ENCODE measurements around the gene CHRNB1. TPM values are rescaled to one million over a fixed set of nuclear protein-coding genes. Genes with fewer than 3 reads are reported as not detected.

CHRNB1 gene, protein sequence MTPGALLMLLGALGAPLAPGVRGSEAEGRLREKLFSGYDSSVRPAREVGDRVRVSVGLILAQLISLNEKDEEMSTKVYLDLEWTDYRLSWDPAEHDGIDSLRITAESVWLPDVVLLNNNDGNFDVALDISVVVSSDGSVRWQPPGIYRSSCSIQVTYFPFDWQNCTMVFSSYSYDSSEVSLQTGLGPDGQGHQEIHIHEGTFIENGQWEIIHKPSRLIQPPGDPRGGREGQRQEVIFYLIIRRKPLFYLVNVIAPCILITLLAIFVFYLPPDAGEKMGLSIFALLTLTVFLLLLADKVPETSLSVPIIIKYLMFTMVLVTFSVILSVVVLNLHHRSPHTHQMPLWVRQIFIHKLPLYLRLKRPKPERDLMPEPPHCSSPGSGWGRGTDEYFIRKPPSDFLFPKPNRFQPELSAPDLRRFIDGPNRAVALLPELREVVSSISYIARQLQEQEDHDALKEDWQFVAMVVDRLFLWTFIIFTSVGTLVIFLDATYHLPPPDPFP
- total RNA-seq = 15.3 TPM

DNA sequence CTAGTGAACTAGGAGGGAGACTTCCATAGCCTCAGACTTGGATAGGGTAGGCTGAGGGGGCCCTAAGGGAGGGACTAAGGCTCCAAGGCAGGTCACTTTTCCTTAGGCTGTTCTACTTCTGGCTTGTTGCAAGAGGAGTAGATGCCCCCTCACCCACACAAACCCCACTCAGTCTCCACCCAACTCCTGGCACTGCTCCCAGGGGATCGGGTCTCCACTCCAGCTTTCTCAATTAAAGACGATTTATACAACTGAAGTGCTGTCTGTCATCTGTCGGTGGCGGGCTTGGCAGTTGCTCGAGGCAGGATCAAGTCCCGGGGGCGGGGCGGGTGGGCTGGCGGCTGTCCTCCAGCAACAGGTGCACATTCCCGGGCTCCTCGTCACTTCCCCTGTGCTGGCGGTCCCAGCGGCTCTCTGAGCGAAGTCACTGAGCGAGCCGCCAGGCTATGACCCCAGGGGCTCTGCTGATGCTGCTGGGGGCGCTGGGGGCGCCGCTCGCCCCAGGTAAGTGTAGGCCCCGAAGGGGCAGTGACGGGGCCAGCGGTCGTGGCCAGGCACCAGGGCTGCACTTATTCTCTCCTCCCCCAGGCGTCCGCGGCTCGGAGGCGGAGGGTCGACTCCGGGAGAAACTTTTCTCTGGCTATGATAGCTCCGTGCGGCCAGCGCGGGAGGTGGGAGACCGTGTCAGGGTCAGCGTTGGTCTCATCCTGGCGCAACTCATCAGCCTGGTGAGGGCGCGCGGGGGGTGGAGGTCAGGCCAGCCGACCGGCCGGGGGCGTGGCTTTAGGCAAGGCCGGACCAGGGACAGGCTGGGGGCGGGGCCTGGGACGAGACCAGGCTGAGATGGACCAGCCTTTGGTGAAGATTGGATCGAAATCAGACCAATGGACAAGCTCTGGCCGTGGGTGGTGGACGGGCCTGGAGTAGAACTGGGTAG is at the start of gene CHRNB1:
CHRNB1 (plus strand) TSS at position 380 of the 937 bp plus-strand sequence; CDS start at position 447, 67 bp downstream.

DNA sequence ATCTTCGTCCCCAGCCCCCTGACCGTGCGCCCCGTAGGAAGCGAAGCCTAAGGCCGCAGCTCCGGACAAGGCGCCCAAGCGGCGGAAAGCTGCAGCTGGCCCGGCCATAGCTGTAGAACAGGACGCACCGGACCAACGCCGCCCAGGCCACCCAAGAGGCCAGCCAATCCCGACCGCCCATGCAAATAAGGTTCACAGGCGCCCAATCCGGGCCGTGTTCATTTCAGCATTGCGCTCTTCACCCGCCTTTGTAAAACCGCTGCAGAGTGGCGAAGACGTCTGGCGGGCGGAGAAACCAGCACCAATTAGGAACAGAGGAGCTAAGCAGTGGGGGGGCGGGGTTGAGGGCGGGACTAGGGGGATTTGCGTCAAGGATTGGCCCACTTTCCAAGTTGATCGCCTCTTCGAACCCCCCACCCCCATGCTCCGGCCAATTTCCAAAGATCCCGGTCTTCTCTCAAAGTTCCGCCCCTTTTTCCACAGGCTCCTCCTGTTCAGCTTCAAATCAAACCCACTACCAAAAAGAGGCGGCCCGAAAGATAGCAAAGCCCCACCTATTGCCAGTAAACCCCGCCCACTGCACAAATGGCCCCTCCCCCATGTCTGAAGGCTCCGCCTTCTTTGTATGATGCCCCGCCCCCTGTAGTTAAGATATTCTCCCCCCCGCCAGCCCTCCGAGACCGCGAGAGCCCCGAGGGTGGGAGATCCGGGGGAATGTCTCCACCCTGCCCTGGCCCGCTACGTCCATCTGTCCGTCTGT is 40.7 kb upstream of the CHRNB1 start, which contains the start of gene TMEM256:
TMEM256 (minus strand) TSS at position 121 of the 760 bp plus-strand sequence; CDS start at position 108, 13 bp downstream.

DNA sequence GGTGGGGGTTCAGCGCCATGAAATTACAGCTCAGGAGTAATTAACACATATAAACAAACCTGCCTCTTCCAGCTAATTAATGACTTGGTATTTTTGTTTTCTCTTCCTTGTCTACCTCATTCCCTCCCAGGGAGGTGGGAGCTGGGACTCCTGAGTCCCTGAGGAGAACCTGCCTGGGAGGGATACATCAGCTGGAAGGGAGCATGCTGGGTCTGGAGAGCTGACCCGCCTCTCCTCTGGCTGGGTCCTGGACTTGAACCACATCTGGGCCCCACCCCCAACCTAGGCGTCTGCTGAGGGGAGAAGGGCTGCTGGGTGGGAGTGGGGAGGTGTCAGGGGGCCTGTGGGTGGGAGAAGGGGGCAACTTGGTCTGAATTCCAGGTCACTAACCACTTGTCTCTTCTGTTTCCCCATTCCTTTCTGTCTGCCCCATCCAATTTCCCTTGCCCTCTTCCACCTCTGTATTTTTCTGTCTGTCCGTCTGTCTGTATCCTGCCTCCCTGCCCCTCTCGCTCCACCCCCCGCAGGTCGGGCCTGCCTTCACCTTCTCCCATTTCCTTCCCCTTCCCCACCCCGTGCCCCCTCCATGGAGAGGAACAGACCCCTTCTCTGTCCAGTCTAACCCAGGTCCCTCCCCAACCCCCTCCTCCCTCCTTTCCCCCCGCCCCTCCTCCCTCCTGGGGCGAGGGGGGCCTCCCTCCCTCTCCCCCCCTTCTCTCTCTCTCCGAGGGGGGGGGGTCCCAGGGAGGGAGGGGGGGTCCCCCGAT is 37.2 kb upstream of the CHRNB1 start, which contains the start of gene NLGN2:
NLGN2 (plus strand) TSS at position 361 of the 767 bp plus-strand sequence. CDS start 411 bp downstream, outside the sequence.

DNA sequence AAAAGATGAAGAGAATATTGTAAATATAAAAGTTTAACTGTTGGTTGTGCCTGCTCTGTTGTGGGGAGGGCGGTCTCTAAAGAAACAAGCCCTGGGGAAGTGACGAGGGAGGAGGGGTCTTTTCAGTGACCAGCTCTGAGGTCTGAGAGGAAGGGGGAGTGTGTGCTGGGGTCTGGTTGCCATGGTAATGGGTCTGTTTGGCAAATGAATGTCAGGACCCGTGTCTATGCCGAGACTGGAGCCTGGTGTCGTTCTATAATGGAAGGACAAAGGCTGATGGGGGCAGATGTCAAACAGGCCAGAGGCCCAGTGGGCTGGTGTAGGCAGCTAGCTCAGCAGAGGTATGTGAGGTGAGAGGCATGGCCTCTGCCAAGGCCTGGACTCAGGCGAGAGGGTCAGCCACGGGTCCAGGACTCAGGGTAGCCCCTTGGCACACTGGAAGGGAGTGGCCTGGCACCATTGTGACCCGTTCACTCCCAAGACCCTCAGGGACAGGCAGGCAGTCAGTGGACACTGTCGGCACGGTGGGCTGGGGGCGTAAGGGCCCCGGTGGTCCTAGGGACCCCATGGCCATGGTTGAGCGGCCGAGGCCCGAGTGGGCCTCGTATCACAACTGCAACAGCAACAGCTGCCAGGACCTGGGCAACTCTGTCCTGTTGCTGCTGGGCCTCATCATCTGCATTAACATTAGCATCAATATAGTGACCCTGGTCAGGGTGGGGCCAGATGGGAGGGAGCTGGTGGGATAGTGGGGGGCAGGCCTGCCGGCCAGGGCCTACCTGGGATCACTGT is 24.8 kb upstream of the CHRNB1 start, which contains the start of gene SPEM1:
SPEM1 (plus strand) TSS at position 506 of the 792 bp plus-strand sequence; CDS start at position 567, 61 bp downstream.

DNA sequence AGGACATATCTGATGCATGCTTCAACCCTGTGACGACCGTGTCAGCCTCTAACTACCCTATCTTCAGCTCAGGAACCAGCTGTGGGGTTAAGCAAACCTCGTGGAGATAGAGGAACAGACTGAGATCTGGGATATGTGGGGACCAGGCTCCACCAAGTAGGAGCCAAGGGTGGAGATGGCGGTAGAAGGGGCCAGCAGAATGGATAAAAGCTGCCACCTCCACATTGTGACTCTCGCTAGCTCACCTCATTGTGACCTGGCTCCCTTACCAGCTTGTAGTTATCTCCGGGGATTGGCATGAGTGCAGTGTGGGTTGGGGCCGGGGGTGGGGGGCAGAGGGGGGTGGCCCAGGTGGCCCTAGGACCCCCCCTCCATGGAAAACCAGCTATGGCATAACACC is 19.5 kb upstream of the CHRNB1 start, which contains the start of gene SPEM2:
SPEM2 (plus strand) TSS at position 301 of the 400 bp plus-strand sequence; CDS start at position 374, 73 bp downstream.

DNA sequence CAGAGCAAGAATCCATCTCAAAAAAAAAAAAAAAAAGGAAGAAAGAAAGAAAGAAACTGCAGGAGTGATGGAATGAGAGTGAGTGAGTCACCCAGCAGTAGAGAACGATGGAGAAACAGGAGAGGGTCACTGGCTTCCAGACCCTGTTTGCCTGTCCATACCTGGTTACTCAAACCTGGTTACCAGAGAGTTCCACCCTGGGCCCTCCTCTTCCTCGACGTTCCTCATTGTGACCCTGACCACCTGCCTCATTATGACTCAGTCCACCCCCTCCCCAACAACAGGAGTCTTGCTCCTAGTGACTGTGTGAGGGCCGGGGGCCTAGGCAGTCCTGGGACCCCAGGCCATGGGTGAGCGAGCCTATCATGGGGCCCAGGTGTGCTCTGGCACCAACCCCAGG is 16.3 kb upstream of the CHRNB1 start, which contains the start of gene SPEM3:
SPEM3 (plus strand) TSS at position 301 of the 400 bp plus-strand sequence; CDS start at position 347, 46 bp downstream.

DNA sequence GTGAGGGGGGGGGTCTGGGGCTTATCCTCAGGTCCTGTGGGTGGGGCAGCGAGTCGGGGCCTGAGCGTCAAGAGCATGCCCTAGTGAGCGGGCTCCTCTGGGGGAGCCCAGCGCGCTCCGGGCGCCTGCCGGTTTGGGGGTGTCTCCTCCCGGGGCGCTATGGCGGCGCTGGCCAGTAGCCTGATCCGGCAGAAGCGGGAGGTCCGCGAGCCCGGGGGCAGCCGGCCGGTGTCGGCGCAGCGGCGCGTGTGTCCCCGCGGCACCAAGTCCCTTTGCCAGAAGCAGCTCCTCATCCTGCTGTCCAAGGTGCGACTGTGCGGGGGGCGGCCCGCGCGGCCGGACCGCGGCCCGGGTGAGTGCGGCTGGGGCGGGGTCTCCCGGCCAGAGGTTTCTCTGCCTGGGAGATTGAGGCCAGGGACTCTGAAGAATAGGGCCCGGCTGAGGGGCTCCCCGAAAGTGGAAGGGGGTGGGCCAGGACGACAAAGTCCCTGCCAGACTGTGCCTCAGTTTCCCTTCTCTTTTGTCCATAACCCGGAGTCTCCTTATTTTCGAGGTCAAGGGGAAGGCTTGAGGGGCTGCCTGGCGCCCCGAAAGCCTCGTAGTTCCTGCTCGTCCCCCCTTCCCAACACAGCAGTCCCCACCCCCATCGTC is 5.3 kb upstream of the CHRNB1 start, which contains the start of gene FGF11:
FGF11 (plus strand) TSS at position 51 of the 651 bp plus-strand sequence; CDS start at position 160, 109 bp downstream.

DNA sequence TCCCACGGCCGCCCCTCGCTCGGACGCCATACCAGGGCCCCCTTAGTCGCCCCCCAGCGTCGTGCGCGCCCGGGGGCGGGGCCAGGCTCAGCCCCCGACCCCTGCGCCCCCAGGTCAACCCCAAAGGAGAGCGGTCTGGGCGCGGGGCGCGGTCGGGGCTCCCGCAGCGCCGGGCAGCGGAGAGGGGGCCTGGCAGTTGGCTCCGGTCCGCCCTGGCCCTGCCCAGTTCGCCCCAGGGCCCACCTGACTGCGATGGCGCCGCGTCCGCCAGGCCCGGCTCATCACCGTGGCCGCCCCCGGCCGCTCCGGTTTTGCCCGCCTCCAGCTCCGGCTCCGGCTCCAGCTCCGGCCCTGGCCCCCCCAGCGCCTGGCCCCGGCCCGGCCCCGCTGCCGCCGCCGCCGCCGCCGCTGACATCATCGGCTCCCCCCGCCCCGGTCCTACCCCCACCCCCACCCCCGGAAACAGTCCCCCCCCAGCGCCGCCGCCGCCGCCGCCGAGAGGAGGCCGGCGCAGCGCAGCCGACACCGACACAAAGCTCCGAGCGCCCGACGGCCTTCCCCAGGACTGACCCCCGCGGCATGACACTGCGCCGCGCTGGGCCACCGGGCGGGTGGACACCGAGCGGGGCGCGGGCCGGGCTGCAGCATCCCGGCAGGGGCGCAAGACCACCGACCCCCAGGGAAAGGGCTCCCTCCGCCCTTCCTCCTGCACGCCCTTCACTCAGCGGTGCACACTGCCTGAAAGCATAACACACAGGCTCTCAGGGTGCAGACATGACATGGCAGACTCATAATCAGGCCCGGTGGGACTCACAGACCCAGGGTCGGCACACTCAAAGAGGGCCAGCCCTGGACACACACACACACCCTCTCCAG is 34.6 kb downstream of the CHRNB1 start, which contains the start of gene ZBTB4:
ZBTB4 (minus strand) TSS at position 419 of the 876 bp plus-strand sequence. CDS start 12,830 bp downstream, outside the sequence.

DNA sequence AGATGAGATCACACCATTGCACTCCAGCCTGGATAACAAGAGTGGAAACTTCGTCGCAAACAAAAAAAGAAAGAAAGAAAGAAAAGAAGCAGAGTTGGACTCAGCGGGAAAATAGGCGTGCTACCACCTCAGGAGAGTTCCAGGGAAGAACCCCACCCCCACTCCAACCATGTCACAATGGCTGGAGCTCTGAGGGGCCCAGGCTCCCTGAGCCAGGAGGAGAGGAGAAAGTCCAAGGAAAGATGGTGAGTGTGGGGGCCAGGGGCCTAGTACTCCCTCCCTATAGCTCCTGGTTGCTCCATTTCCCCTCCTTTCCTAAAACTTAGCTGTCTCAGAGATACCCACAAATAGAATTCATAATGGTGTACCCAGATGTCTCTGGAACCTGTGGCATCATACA is 36.4 kb downstream of the CHRNB1 start, which contains the start of gene SLC35G6:
SLC35G6 (plus strand) TSS at position 172 of the 400 bp plus-strand sequence; CDS start at position 243, 71 bp downstream.

DNA sequence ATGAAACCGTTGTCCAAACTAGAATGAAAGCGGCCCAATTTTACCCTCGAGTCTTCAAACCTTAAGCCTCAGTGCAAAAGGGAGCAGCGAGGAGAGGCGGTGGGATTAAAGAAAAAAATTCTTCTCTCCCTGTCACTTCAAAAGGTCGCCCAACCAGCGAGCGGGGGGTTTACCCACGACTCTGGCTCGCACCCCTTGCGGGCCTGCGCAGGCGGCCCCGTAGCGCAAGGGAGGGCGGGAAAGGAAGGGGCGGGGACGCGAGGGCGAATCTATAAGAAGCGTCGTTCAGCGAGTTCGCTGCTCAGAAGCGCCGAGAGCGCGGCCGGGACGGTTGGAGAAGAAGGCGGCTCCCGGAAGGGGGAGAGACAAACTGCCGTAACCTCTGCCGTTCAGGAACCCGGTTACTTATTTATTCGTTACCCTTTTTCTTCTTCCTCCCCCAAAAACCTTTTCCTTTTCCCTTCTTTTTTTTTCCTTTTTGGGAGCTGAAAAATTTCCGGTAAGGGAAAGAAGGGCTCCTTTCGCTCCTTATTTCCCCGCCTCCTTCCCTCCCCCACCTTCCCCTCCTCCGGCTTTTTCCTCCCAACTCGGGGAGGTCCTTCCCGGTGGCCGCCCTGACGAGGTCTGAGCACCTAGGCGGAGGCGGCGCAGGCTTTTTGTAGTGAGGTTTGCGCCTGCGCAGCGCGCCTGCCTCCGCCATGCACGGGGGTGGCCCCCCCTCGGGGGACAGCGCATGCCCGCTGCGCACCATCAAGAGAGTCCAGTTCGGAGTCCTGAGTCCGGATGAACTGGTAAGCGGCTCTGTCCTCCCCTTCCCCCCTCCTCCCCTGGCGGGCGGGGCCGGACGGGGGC is 39.4 kb downstream of the CHRNB1 start, which contains the start of gene POLR2A:
POLR2A (plus strand) TSS at position 300 of the 852 bp plus-strand sequence.

Other genes starting within 250 kb of the CHRNB1 start
- gene DLG4, start 225.2 kb upstream of the CHRNB1 start, total RNA-seq = 155 TPM
- gene ACADVL, start 225.1 kb upstream of the CHRNB1 start, total RNA-seq = 147 TPM
- gene DVL2, start 210.5 kb upstream of the CHRNB1 start, total RNA-seq = 81.4 TPM
- 25.7 TPM for gene PHF23, start 205.6 kb upstream of the CHRNB1 start, total RNA-seq
- 103 TPM for gene GABARAP, start 202.6 kb upstream of the CHRNB1 start, total RNA-seq
- 34.1 TPM for gene CTDNEP1, start 193.3 kb upstream of the CHRNB1 start, total RNA-seq
- gene ELP5, start 192.8 kb upstream of the CHRNB1 start, total RNA-seq = 26.6 TPM
- gene CLDN7, start 182.6 kb upstream of the CHRNB1 start, total RNA-seq = not detected
- not detected for gene SLC2A4, start 163.3 kb upstream of the CHRNB1 start, total RNA-seq
- 2.5 TPM for gene YBX2, start 150.4 kb upstream of the CHRNB1 start, total RNA-seq
- 132 TPM for gene EIF5A, start 137.4 kb upstream of the CHRNB1 start, total RNA-seq
- 59.8 TPM for gene GPS2, start 129.7 kb upstream of the CHRNB1 start, total RNA-seq
- gene NEURL4, start 115.7 kb upstream of the CHRNB1 start, total RNA-seq = 61.0 TPM
- gene ACAP1, start 108.5 kb upstream of the CHRNB1 start, total RNA-seq = not detected
- 2.5 TPM for gene KCTD11, start 92.9 kb upstream of the CHRNB1 start, total RNA-seq
- gene TMEM95, start 89.9 kb upstream of the CHRNB1 start, total RNA-seq = not detected
- gene TNK1, start 64.0 kb upstream of the CHRNB1 start, total RNA-seq = 1.3 TPM
- gene PLSCR3, start 50.5 kb upstream of the CHRNB1 start, total RNA-seq = 29.7 TPM
- gene TMEM256, start 41.0 kb upstream of the CHRNB1 start, total RNA-seq = 42.9 TPM
- 22.8 TPM for gene NLGN2, start 37.2 kb upstream of the CHRNB1 start, total RNA-seq
- not detected for gene SPEM1, start 24.7 kb upstream of the CHRNB1 start, total RNA-seq
- not detected for gene SPEM2, start 19.4 kb upstream of the CHRNB1 start, total RNA-seq
- not detected for gene SPEM3, start 16.2 kb upstream of the CHRNB1 start, total RNA-seq
- gene TMEM102, start 9.6 kb upstream of the CHRNB1 start, total RNA-seq = 1.9 TPM
- gene FGF11, start 5.5 kb upstream of the CHRNB1 start, total RNA-seq = 13.1 TPM
- 20.0 TPM for gene ZBTB4, start 34.6 kb downstream of the CHRNB1 start, total RNA-seq
- gene SLC35G6, start 36.4 kb downstream of the CHRNB1 start, total RNA-seq = not detected
- 106 TPM for gene POLR2A, start 39.3 kb downstream of the CHRNB1 start, total RNA-seq
- gene TNFSF12, start 104.0 kb downstream of the CHRNB1 start, total RNA-seq = 6.6 TPM
- gene TNFSF13, start 113.7 kb downstream of the CHRNB1 start, total RNA-seq = 0.94 TPM
- 67.6 TPM for gene SENP3, start 116.9 kb downstream of the CHRNB1 start, total RNA-seq
- 1.6 TPM for gene CD68, start 134.6 kb downstream of the CHRNB1 start, total RNA-seq
- gene MPDU1, start 138.8 kb downstream of the CHRNB1 start, total RNA-seq = 36.6 TPM
- 1.6 TPM for gene SOX15, start 145.0 kb downstream of the CHRNB1 start, total RNA-seq
- 52.9 TPM for gene FXR2, start 169.8 kb downstream of the CHRNB1 start, total RNA-seq
- 32.2 TPM for gene SAT2, start 182.8 kb downstream of the CHRNB1 start, total RNA-seq
- gene SHBG, start 185.1 kb downstream of the CHRNB1 start, total RNA-seq = not detected
- gene ATP1B2, start 205.9 kb downstream of the CHRNB1 start, total RNA-seq = 16.6 TPM
- gene TP53, start 242.4 kb downstream of the CHRNB1 start, total RNA-seq = 15.3 TPM
- gene WRAP53, start 243.4 kb downstream of the CHRNB1 start, total RNA-seq = 11.6 TPM